Inflammatory macrophage treated with lipopolysaccharide for 4 hours (primary cell): ENCODE measurements around the gene FBN1.

ENCODE experiments used
- DNase-seq: peaks from one replicate; pipeline ENCODE4 v3.0.0-alpha.2; 2020

FBN1 gene

GRCh38 chr15:48578965-48579364, 66.5 kb downstream of the FBN1 start:
- DNase-seq: no peak

- DNase-seq: no peak
Observed at GRCh38 chr15:48577469-48577868, 68.0 kb downstream of the FBN1 start.

- DNase-seq: no peak
Observed at GRCh38 chr15:48574187-48574586, 71.3 kb downstream of the FBN1 start.

GRCh38 chr15:48573780-48574179, 71.7 kb downstream of the FBN1 start:
- no peak for DNase-seq

- no peak for DNase-seq
Observed at GRCh38 chr15:48572823-48573222, 72.7 kb downstream of the FBN1 start.

GRCh38 chr15:48571510-48571909, 74.0 kb downstream of the FBN1 start:
- no peak for DNase-seq

- DNase-seq: no peak
Observed at GRCh38 chr15:48570822-48571221, 74.7 kb downstream of the FBN1 start.

- no peak for DNase-seq
Observed at GRCh38 chr15:48569591-48570302, 75.8 kb downstream of the FBN1 start.

GRCh38 chr15:48566668-48567067, 78.8 kb downstream of the FBN1 start:
- no peak for DNase-seq

GRCh38 chr15:48565560-48566482, 79.7 kb downstream of the FBN1 start:
- peak; percentile 4 for DNase-seq

- no peak for DNase-seq
Observed at GRCh38 chr15:48564690-48565089, 80.8 kb downstream of the FBN1 start.

- no peak for DNase-seq
Observed at GRCh38 chr15:48563934-48564333, 81.6 kb downstream of the FBN1 start.

GRCh38 chr15:48560321-48561051, 85.0 kb downstream of the FBN1 start:
- DNase-seq: no peak

GRCh38 chr15:48559285-48559684, 86.2 kb downstream of the FBN1 start:
- no peak for DNase-seq

- no peak for DNase-seq
Observed at GRCh38 chr15:48558226-48558625, 87.3 kb downstream of the FBN1 start.

- DNase-seq: no peak
Observed at GRCh38 chr15:48557335-48557734, 88.2 kb downstream of the FBN1 start.

- no peak for DNase-seq
Observed at GRCh38 chr15:48556159-48556897, 89.2 kb downstream of the FBN1 start.

GRCh38 chr15:48555241-48555881, 90.1 kb downstream of the FBN1 start:
- DNase-seq: no peak

- DNase-seq: no peak
Observed at GRCh38 chr15:48554112-48554511, 91.4 kb downstream of the FBN1 start.

- no peak for DNase-seq
Observed at GRCh38 chr15:48553559-48553958, 92.0 kb downstream of the FBN1 start.

GRCh38 chr15:48550822-48551525, 94.5 kb downstream of the FBN1 start:
- DNase-seq: no peak

- DNase-seq: no peak
Observed at GRCh38 chr15:48548455-48548854, 97.1 kb downstream of the FBN1 start.
